Measurements from ENCODE around the gene SLC11A2. TPM values are rescaled to one million over a fixed set of nuclear protein-coding genes. Genes with fewer than 3 reads are reported as not detected.

SLC11A2 gene
- total and polyA plus RNA-seq, 2 of the 13 experiments (the other 11 are each of a cell fraction or from before 2014, with no cell fraction given), result 71.7 to 77.0 TPM

DNA sequence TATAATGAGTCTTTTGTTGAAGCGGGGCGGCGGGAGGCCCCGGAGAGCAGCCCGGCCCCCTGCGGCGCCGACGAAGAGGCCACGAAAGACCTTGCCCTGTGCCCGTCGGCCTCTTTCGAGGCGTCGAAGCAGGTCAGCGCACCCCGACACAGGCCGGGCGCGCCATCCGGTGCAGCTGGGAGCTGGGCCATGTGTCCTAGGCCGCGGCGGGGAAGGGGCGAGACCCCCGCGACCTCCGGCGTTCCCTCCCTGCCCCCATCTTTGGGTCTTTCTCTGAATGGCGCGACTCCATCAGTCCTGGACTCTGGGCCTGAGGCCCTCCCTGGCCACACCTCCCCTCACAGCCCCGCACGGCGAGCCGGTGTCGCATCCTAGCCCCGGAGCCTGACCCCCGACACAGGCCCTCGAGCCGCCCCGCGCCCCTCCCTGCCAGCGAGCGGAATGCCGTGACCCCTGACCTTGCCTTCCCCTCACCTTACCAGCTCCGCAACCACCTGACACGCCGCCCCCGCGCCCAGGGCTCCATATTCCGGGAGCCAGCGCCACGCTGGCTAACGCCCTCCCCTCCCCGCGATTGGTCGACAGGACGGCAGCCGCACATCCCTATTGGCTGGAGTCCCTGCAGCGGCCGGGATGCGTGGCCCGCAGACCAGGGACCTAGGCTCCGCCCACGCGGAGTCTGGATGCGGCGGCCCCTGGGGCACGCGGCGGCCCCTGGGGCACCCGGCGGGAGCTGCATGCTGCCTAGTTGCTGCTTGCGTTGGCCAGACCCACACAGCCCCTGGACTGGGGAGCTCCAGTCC, at the start of gene SLC11A2 (continued):
- TF ChIP-seq SCMH1 (CRISPR knock-in tag; IDR thresholded peaks at IDR 0.05; ENCODE audit: borderline replicate concordance), result no peak
- peak; percentile 85; the same call in 1 of the 2 replicates for TF ChIP-seq ARID4A (CRISPR knock-in tag; IDR thresholded peaks at IDR 0.05; ENCODE audit: borderline replicate concordance)
- TF ChIP-seq, protein P1, sequence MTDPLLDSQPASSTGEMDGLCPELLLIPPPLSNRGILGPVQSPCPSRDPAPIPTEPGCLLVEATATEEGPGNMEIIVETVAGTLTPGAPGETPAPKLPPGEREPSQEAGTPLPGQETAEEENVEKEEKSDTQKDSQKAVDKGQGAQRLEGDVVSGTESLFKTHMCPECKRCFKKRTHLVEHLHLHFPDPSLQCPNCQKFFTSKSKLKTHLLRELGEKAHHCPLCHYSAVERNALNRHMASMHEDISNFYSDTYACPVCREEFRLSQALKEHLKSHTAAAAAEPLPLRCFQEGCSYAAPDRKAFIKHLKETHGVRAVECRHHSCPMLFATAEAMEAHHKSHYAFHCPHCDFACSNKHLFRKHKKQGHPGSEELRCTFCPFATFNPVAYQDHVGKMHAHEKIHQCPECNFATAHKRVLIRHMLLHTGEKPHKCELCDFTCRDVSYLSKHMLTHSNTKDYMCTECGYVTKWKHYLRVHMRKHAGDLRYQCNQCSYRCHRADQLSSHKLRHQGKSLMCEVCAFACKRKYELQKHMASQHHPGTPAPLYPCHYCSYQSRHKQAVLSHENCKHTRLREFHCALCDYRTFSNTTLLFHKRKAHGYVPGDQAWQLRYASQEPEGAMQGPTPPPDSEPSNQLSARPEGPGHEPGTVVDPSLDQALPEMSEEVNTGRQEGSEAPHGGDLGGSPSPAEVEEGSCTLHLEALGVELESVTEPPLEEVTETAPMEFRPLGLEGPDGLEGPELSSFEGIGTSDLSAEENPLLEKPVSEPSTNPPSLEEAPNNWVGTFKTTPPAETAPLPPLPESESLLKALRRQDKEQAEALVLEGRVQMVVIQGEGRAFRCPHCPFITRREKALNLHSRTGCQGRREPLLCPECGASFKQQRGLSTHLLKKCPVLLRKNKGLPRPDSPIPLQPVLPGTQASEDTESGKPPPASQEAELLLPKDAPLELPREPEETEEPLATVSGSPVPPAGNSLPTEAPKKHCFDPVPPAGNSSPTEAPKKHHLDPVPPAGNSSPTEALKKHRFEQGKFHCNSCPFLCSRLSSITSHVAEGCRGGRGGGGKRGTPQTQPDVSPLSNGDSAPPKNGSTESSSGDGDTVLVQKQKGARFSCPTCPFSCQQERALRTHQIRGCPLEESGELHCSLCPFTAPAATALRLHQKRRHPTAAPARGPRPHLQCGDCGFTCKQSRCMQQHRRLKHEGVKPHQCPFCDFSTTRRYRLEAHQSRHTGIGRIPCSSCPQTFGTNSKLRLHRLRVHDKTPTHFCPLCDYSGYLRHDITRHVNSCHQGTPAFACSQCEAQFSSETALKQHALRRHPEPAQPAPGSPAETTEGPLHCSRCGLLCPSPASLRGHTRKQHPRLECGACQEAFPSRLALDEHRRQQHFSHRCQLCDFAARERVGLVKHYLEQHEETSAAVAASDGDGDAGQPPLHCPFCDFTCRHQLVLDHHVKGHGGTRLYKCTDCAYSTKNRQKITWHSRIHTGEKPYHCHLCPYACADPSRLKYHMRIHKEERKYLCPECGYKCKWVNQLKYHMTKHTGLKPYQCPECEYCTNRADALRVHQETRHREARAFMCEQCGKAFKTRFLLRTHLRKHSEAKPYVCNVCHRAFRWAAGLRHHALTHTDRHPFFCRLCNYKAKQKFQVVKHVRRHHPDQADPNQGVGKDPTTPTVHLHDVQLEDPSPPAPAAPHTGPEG (CRISPR knock-in tag; IDR thresholded peaks at IDR 0.05), result no peak
- peak; percentile 43; the same call in 1 of the 2 replicates for TF ChIP-seq MAF1 (CRISPR knock-in tag; IDR thresholded peaks at IDR 0.05; ENCODE audit: borderline replicate concordance)
- peak; percentile 96 for TF ChIP-seq ZFX (CRISPR knock-in tag; IDR thresholded peaks at IDR 0.05; ENCODE audit: low read depth)
- peak; percentile 93 for TF ChIP-seq KDM3A (CRISPR knock-in tag; IDR thresholded peaks at IDR 0.05; ENCODE audit: low read depth)
- TF ChIP-seq MATR3 (CRISPR knock-in tag; IDR thresholded peaks at IDR 0.05), result no peak
- TF ChIP-seq PRMT3 (CRISPR knock-in tag; IDR thresholded peaks at IDR 0.05; ENCODE audit: borderline replicate concordance, low read depth), result peak; percentile 92; the same call in 1 of the 2 replicates
- TF ChIP-seq ZNF549 (CRISPR knock-in tag; IDR thresholded peaks at IDR 0.05), result no peak
- TF ChIP-seq, protein P2, sequence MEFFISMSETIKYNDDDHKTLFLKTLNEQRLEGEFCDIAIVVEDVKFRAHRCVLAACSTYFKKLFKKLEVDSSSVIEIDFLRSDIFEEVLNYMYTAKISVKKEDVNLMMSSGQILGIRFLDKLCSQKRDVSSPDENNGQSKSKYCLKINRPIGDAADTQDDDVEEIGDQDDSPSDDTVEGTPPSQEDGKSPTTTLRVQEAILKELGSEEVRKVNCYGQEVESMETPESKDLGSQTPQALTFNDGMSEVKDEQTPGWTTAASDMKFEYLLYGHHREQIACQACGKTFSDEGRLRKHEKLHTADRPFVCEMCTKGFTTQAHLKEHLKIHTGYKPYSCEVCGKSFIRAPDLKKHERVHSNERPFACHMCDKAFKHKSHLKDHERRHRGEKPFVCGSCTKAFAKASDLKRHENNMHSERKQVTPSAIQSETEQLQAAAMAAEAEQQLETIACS (CRISPR knock-in tag; IDR thresholded peaks at IDR 0.05), result peak; percentile 41; the same call in 1 of the 2 replicates

All from HepG2 (cell line).